Endothelial cell of umbilical vein (primary cell): ENCODE measurements around the gene FBXO27. TPM values are rescaled to one million over a fixed set of nuclear protein-coding genes. Genes with fewer than 3 reads are reported as not detected.

Experiments used
- BruUV-seq: library from RNA; stranded (reverse); fragments of 400-500 nt; replicated peaks from 2 replicates; lab custom pipeline; 2021; lab: Mats Ljungman, UMichigan
- CTCF ChIA-PET: fragments of 300-600, 350-600 bp; sonication (Branson Sonifier 250); formaldehyde crosslinking; loops from one replicate; lab custom pipeline; 2021; ENCODE audit warnings: antibody characterized with exemption, inconsistent platforms; lab: Charles Lee
- POLR2A ChIA-PET: fragments of 300-600, 350-600 bp; sonication (Branson Sonifier 250); formaldehyde crosslinking; loops from one replicate; lab custom pipeline; 2021; ENCODE audit warnings: antibody characterized with exemption, inconsistent platforms; lab: Charles Lee
- DNase-seq: peaks from one replicate; pipeline ENCODE4 v3.0.0-alpha.2; 2011; ENCODE audit warnings: low read depth, low spot score
- FAIRE-seq: peaks from 2 replicates; lab custom pipeline; 2011; peaks lifted over from hg19 to GRCh38; lab: Jason Lieb, UNC
- H2AFZ ChIP-seq: 2 replicates; pipeline ENCODE4 v1.6.0; 2012; ENCODE audit warnings: low read depth, low read length, control low read depth, inconsistent platforms
- H3K27ac ChIP-seq: 2 replicates; pipeline ENCODE4 v1.5.1; 2011; ENCODE audit warnings: low read depth, mild to moderate bottlenecking, control low read depth, low read length, moderate library complexity; ENCODE audit not compliant: insufficient read depth
- H3K27me3 ChIP-seq, 2 experiments: 2 replicates each; pipeline versions ENCODE4 v1.6.0 to v1.6.1; 2011; ENCODE audit warnings: low read length in 2 of 2, mixed read lengths in 1 of 2; ENCODE audit not compliant: control insufficient read depth in 2 of 2, insufficient read depth in 2 of 2
- H3K36me3 ChIP-seq, 2 experiments: 2 replicates in 1 of 2; 3 replicates in 1 of 2; pipeline ENCODE4 v1.5.1; 2011; ENCODE audit warnings: low read length in 2 of 2, mild to moderate bottlenecking in 1 of 2, moderate library complexity in 1 of 2; ENCODE audit not compliant: control insufficient read depth in 2 of 2, insufficient read depth in 2 of 2; ENCODE audit errors: extremely low read depth in 1 of 2
- H3K4me1 ChIP-seq: 3 replicates; pipeline ENCODE4 v1.5.1; 2011; ENCODE audit warnings: mild to moderate bottlenecking, low read length; ENCODE audit not compliant: control insufficient read depth, insufficient read depth; ENCODE audit errors: extremely low read depth
- H3K4me2 ChIP-seq: 2 replicates; pipeline ENCODE4 v1.6.1; 2011; ENCODE audit warnings: low read length, control low read depth, mixed read lengths; ENCODE audit not compliant: insufficient read depth
- H3K4me3 ChIP-seq, 3 experiments: fragments of 200-600 bp in 1 of 3; sonication (generic), shearing (Covaris generic) in 1 of 3; replicated peaks in 1 of 3; 2 replicates each; pipeline ENCODE4 v1.5.1; 2011 to 2016; ENCODE audit warnings: control low read depth in 3 of 3, low read length in 3 of 3, mild to moderate bottlenecking in 2 of 3, inconsistent platforms in 1 of 3, low read depth in 1 of 3, moderate library complexity in 1 of 3; ENCODE audit not compliant: insufficient read depth in 1 of 3
- H3K79me2 ChIP-seq: 2 replicates; pipeline ENCODE4 v1.6.0; 2012; ENCODE audit warnings: low read length, inconsistent platforms; ENCODE audit not compliant: control insufficient read depth, insufficient read depth
- H3K9ac ChIP-seq: replicated peaks from 2 replicates; pipeline ENCODE3; 2011; ENCODE audit warnings: low read length, control low read depth; ENCODE audit not compliant: insufficient read depth; ENCODE audit errors: extremely low read depth
- H3K9me1 ChIP-seq: replicated peaks from 3 replicates; pipeline ENCODE4 v1.6.0; 2011; ENCODE audit warnings: mild to moderate bottlenecking, low read length; ENCODE audit not compliant: control insufficient read depth, insufficient read depth; ENCODE audit errors: extremely low read depth
- H3K9me3 ChIP-seq: replicated peaks from 2 replicates; pipeline ENCODE4 v1.5.1; 2012; ENCODE audit warnings: low read length, inconsistent platforms; ENCODE audit not compliant: control insufficient read depth, insufficient read depth
- H4K20me1 ChIP-seq: replicated peaks from 2 replicates; pipeline ENCODE3; 2011; ENCODE audit warnings: mild to moderate bottlenecking, low read length; ENCODE audit not compliant: control insufficient read depth, insufficient read depth; ENCODE audit errors: extremely low read depth
- EZH2 ChIP-seq: IDR thresholded peaks from 2 replicates; pipeline ENCODE4 v1.6.1; 2012; ENCODE audit warnings: borderline replicate concordance, low read depth, mild to moderate bottlenecking, moderate library complexity, low read length, inconsistent platforms; ENCODE audit not compliant: severe bottlenecking
- FOS ChIP-seq: IDR thresholded peaks from 2 replicates; pipeline ENCODE4 v1.6.1; 2011; ENCODE audit warnings: mild to moderate bottlenecking, low read length, moderate library complexity, borderline replicate concordance; ENCODE audit not compliant: insufficient read depth
- GATA2 ChIP-seq: IDR thresholded peaks from 2 replicates; pipeline ENCODE4 v1.7.0; 2011; ENCODE audit warnings: low read depth, mild to moderate bottlenecking, moderate library complexity, mixed read lengths, low read length; ENCODE audit not compliant: insufficient read length, insufficient read depth
- JUN ChIP-seq: IDR thresholded peaks from 2 replicates; pipeline ENCODE4 v1.6.1; 2011; ENCODE audit warnings: borderline replicate concordance, low read depth; ENCODE audit not compliant: insufficient read length, insufficient read depth
- MAX ChIP-seq: IDR thresholded peaks from 2 replicates; pipeline ENCODE4 v1.6.1; 2011; ENCODE audit not compliant: insufficient read depth, insufficient read length
- MYC ChIP-seq: IDR thresholded peaks from one replicate; pipeline ENCODE4 v1.6.1; 2011; ENCODE audit warnings: mild to moderate bottlenecking, low read depth, low read length
- POLR2A ChIP-seq: IDR thresholded peaks from 2 replicates; pipeline ENCODE4 v1.6.1; 2012; ENCODE audit warnings: low read depth, mild to moderate bottlenecking, control low read depth, low read length
- POLR2AphosphoS5 ChIP-seq: IDR thresholded peaks from 2 replicates; pipeline ENCODE4 v1.6.1; 2012; ENCODE audit warnings: low read depth, mild to moderate bottlenecking, control low read depth, low read length, moderate library complexity; ENCODE audit not compliant: insufficient read depth
- dilution Hi-C: fragments of 300-500 bp; cut with MboI; formaldehyde crosslinking; loops from one replicate; pipeline ENCODE4 v1.15.0; 2019; ENCODE audit warnings: low sequenced_read_pairs; ENCODE audit not compliant: extremely low pct_ligation_motif_present
- intact Hi-C: fragments of 100-400 bp; cut with micrococcal nuclease; formaldehyde crosslinking; loops from one replicate; pipeline ENCODE4 v1.10.0; 2022
- polyA plus RNA-seq, 4 experiments: library from polyadenylated mRNA; depleted of rRNA in 3 of 4; stranded (reverse) in 3 of 4; unstranded in 1 of 4; fragments of >200 nt; gene quantifications; 2 replicates each; pipeline versions ENCODE4 v1.2.1 to v1.2.3, GENCODE V29; 2011 to 2012; ENCODE audit warnings: missing spikeins in 1 of 4
- total RNA-seq: library from RNA; stranded (reverse); gene quantifications from 2 replicates; pipeline ENCODE4 v1.2.3, GENCODE V29; 2021
- TF ChIP-seq, protein P1 (sequence below), 2 donors: IDR thresholded peaks; 1 replicate in 1 of 2; 2 replicates in 1 of 2; pipeline ENCODE4 v1.5.1; 2011; ENCODE audit warnings: low read length in 2 of 2, mild to moderate bottlenecking in 2 of 2, moderate library complexity in 2 of 2, control low read depth in 1 of 2, inconsistent platforms in 1 of 2, low read depth in 1 of 2; ENCODE audit not compliant: insufficient read depth in 1 of 2; ENCODE audit errors: extremely low read depth in 1 of 2

FBXO27 gene
- total and polyA plus RNA-seq, 2 donors (not counting 3 experiments of a cell fraction or from before 2014, with no cell fraction given), result 3.5 to 4.2 TPM

- no peaks in the 10 kb centered on the region for H3K9me1 ChIP-seq
- H2AFZ ChIP-seq, result peak overlapping the region; percentile 34
- ChIA-PET CTCF (interaction anchor here (1.0 to 4.5 kb wide), 4 partner anchors 11 to 16 kb away, joined by 3 to 39 read pairs (median 6); no protein-coding TSS in a partner anchor), POLR2A (no interaction called here)
- no peak overlapping the region for H3K4me3 ChIP-seq
- no peaks in the 10 kb centered on the region for H3K9me3 ChIP-seq
- dilution Hi-C loops (no loop called here), intact Hi-C loops (no loop called here)
- FAIRE-seq (no peak), DNase-seq (no peak)
- no peak overlapping the region for H3K4me2 ChIP-seq
- H4K20me1 ChIP-seq, result no peaks in the 10 kb centered on the region
- H3K36me3 ChIP-seq, result no peaks in the 10 kb centered on the region
- peaks cover 5% of the 10 kb centered on the region for H3K79me2 ChIP-seq
- H3K27me3 ChIP-seq, result no peaks in the 10 kb centered on the region
- BruUV-seq, result no TSS peak
- TF ChIP-seq JUN, result no peak
- TF ChIP-seq POLR2AphosphoS5, result no peak
- TF ChIP-seq MYC, result no peak
- no peak for TF ChIP-seq MAX
- TF ChIP-seq FOS, result no peak
- no peak for TF ChIP-seq EZH2
- TF ChIP-seq GATA2, result no peak
- TF ChIP-seq, protein P1, sequence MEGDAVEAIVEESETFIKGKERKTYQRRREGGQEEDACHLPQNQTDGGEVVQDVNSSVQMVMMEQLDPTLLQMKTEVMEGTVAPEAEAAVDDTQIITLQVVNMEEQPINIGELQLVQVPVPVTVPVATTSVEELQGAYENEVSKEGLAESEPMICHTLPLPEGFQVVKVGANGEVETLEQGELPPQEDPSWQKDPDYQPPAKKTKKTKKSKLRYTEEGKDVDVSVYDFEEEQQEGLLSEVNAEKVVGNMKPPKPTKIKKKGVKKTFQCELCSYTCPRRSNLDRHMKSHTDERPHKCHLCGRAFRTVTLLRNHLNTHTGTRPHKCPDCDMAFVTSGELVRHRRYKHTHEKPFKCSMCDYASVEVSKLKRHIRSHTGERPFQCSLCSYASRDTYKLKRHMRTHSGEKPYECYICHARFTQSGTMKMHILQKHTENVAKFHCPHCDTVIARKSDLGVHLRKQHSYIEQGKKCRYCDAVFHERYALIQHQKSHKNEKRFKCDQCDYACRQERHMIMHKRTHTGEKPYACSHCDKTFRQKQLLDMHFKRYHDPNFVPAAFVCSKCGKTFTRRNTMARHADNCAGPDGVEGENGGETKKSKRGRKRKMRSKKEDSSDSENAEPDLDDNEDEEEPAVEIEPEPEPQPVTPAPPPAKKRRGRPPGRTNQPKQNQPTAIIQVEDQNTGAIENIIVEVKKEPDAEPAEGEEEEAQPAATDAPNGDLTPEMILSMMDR (IDR thresholded peaks at IDR 0.05; ENCODE audit: extremely low read depth in 1 of 2, insufficient read depth in 1 of 2, low read depth in 1 of 2, low read length in 2 of 2), result no peak
- no peak for TF ChIP-seq POLR2A
- no peak overlapping the region for H3K9ac ChIP-seq
- no peak overlapping the region for H3K27ac ChIP-seq
- peaks cover 14% of the 10 kb centered on the region for H3K4me1 ChIP-seq
Observed at GRCh38 chr19:38978326-38978689, 54.0 kb downstream of the FBXO27 start.
